HEK293T (cell line): ENCODE results near the gene OST4.
A peak's percentile ranks its signal among the peaks of the same experiment; 100 is the strongest.

Experiments
- CTCF ChIA-PET: fragments of 350-600 bp; formaldehyde crosslinking; extraction: SDS; loops from one replicate; lab custom pipeline; 2021; ENCODE audit warnings: antibody characterized with exemption, inconsistent platforms; lab: Yijun Ruan, JAX
- POLR2A ChIA-PET: fragments of 350-600 bp; formaldehyde crosslinking; extraction: SDS; loops from one replicate; lab custom pipeline; 2020; ENCODE audit warnings: antibody characterized with exemption, inconsistent platforms; lab: Yijun Ruan, JAX
- DNase-seq: peaks from one replicate; pipeline ENCODE4 v3.0.0; 2012; ENCODE audit warnings: mixed read lengths; ENCODE audit errors: extremely low spot score
- ARNT ChIP-seq: fragments of 450-650 bp; IDR thresholded peaks from 2 replicates; pipeline ENCODE4 v1.6.1; 2017; ENCODE audit warnings: mild to moderate bottlenecking
- BHLHE40 ChIP-seq: fragments of 450-650 bp; IDR thresholded peaks from 2 replicates; pipeline ENCODE4 v1.6.1; 2016; ENCODE audit warnings: mild to moderate bottlenecking, moderate library complexity, borderline replicate concordance
- CTBP1 ChIP-seq: fragments of 450-650 bp; IDR thresholded peaks from 2 replicates; pipeline ENCODE4 v1.6.1; 2016; ENCODE audit warnings: borderline replicate concordance
- ELF4 ChIP-seq: fragments of 450-650 bp; IDR thresholded peaks from 2 replicates; pipeline ENCODE4 v1.6.1; 2017; ENCODE audit warnings: antibody characterized with exemption
- FOXA1 ChIP-seq: fragments of 450-650 bp; IDR thresholded peaks from 2 replicates; pipeline ENCODE4 v1.6.1; 2016; ENCODE audit warnings: mild to moderate bottlenecking
- FOXK2 ChIP-seq: fragments of 450-650 bp; IDR thresholded peaks from 2 replicates; pipeline ENCODE4 v1.6.1; 2016; ENCODE audit warnings: mild to moderate bottlenecking
- FOXM1 ChIP-seq: fragments of 450-650 bp; IDR thresholded peaks from 2 replicates; pipeline ENCODE4 v1.6.1; 2017; ENCODE audit warnings: mild to moderate bottlenecking, borderline replicate concordance
- HDGF ChIP-seq: fragments of 450-650 bp; IDR thresholded peaks from 2 replicates; pipeline ENCODE4 v1.6.1; 2017; ENCODE audit warnings: antibody characterized with exemption, borderline replicate concordance
- L3MBTL2 ChIP-seq: fragments of 450-650 bp; conservative IDR thresholded peaks from 2 replicates; pipeline ENCODE4 v1.6.1; 2016; ENCODE audit warnings: mild to moderate bottlenecking
- LEF1 ChIP-seq: fragments of 450-650 bp; IDR thresholded peaks from 2 replicates; pipeline ENCODE4 v1.6.1; 2017; ENCODE audit warnings: mild to moderate bottlenecking, borderline replicate concordance
- NFRKB ChIP-seq: fragments of 450-650 bp; IDR thresholded peaks from 2 replicates; pipeline ENCODE4 v1.6.1; 2016; ENCODE audit warnings: mild to moderate bottlenecking, moderate library complexity
- SP1 ChIP-seq: fragments of 450-650 bp; IDR thresholded peaks from 2 replicates; pipeline ENCODE4 v1.6.1; 2017
- SUZ12 ChIP-seq: fragments of 450-650 bp; IDR thresholded peaks from 2 replicates; pipeline ENCODE4 v1.6.1; 2016; ENCODE audit warnings: mild to moderate bottlenecking
- TARDBP ChIP-seq: fragments of 450-650 bp; IDR thresholded peaks from 2 replicates; pipeline ENCODE4 v1.6.1; 2016
- ZNF384 ChIP-seq: fragments of 450-650 bp; IDR thresholded peaks from 2 replicates; pipeline ENCODE4 v1.6.1; 2016
- TF ChIP-seq, protein P1 (sequence below): fragments of 450-650 bp; IDR thresholded peaks from 2 replicates; pipeline ENCODE4 v1.6.1; 2016

OST4 gene

DNA sequence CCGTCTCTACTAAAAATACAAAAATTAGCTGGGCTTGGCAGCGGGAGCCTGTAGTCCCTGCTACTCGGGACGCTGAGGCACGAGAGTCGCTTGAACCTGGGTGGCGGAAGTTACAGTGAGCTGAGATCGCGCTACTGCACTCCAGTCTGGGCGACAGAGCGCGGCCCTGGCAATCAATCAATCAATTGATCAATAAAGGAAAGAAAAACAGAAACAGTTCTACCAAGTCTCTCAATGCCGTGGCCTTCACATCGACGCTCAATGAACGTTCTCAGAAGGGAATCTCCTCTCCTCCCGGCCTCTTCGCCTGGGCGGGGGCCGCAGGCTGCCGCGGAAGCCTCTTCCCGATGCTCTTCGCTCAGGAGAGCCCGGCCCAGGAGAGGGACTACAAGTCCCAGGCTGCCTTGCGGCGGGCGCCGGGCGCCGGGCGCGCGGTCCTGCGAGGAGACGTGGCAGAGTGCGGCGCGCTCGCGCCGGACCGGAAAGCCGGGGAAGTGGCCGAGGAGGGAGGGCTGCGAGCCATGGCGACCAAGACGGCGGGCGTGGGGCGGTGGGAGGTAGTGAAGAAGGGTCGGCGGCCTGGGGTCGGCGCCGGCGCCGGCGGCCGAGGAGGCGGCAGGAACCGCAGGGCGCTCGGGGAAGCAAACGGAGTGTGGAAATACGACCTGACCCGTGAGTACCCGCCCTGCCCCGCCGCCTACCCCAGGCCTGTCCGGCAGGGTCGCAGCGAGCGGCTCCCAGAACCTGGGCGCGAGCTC is 38.8 kb downstream of the OST4 start, which contains the start of gene TMEM214:
Gene TMEM214, plus strand, starts transcription at position 471 of the 758 bp plus-strand sequence. Its CDS starts 51 bp downstream, at position 522.
- DNase-seq = peak; percentile 93
- no peak for TF ChIP-seq SP1
- TF ChIP-seq TARDBP = peak; percentile 75
- TF ChIP-seq, protein P1, sequence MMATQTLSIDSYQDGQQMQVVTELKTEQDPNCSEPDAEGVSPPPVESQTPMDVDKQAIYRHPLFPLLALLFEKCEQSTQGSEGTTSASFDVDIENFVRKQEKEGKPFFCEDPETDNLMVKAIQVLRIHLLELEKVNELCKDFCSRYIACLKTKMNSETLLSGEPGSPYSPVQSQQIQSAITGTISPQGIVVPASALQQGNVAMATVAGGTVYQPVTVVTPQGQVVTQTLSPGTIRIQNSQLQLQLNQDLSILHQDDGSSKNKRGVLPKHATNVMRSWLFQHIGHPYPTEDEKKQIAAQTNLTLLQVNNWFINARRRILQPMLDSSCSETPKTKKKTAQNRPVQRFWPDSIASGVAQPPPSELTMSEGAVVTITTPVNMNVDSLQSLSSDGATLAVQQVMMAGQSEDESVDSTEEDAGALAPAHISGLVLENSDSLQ = peak; percentile 82
- TF ChIP-seq ELF4 = no peak
- ChIA-PET POLR2A (interaction anchor here (0.8 to 5.1 kb wide), 7 partner anchors 9 to 49 kb away, joined by 3 to 44 read pairs (median 5); partner anchors contain the start of genes AGBL5 and OST4), CTCF (no interaction called here)

DNA sequence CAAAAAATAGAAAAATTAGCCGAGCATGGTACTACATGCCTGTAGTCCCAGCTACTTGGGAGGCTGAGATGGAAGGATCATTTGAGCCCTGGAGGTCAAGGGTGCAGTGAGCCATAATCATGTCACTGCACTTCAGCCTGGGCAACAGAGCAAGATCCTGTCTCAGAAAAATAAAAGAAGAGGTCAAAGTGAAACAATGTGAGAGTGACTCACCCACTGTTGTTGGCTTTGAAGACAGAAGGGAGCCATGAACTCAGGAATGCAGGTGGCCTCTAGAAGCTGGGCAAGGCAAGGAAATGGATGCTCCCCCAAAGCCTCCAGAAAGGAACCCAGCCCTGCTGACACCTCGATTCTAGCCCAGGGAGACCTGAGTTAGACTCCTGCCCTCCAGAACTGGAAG is 42.4 kb downstream of the OST4 start:
- ChIA-PET CTCF (interaction anchor here (0.9 to 1.0 kb wide), 2 partner anchors 12 to 67 kb away, joined by 3 read pairs; no protein-coding TSS in a partner anchor), POLR2A (no interaction called here)
- TF ChIP-seq, protein P1 = no peak
- TF ChIP-seq TARDBP = no peak
- TF ChIP-seq ZNF384 = no peak
- TF ChIP-seq ARNT = no peak
- TF ChIP-seq SP1 = no peak
- no peak for TF ChIP-seq ELF4
- no peak for TF ChIP-seq LEF1
- TF ChIP-seq FOXK2 = no peak
- no peak for TF ChIP-seq SUZ12
- TF ChIP-seq L3MBTL2 = no peak
- no peak for TF ChIP-seq NFRKB
- no peak for TF ChIP-seq FOXM1
- TF ChIP-seq BHLHE40 = no peak
- TF ChIP-seq FOXA1 = no peak
- TF ChIP-seq CTBP1 = no peak
- no peak for TF ChIP-seq HDGF
- no peak for DNase-seq

DNA sequence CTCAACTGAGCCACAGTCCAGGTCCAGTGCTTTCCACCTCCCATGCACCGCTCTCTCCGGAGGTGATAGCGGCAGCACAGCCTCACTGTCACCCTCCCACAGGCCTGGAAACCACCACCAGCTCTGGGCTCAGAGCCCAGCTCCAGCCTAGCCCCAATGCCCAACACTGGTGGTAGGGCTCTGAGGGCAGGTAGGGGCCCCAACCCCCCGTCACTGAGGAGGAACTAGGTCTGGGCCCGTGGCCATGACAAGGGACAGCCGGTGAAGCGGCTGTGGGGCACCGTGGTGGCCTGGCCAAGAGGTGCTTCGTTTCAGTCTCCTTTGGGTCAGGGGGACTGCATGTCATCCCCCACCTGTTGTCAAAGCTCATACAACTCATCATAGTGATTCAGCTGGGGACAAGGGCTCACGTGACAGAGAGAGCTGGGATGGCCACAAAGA is 44.2 kb downstream of the OST4 start:
- TF ChIP-seq FOXM1 (no peak), FOXA1 (no peak), ARNT (no peak), LEF1 (no peak), BHLHE40 (no peak)
- TF ChIP-seq, protein P1 = no peak
- ChIA-PET CTCF (interaction anchor here (0.6 kb wide), 1 partner anchor 168 kb away, joined by 4 read pairs; no protein-coding TSS in a partner anchor), POLR2A (interaction anchor here (1.2 kb wide), 1 partner anchor 24 kb away, joined by 3 read pairs; the partner anchor contains the start of gene AGBL5)
- DNase-seq = no peak

DNA sequence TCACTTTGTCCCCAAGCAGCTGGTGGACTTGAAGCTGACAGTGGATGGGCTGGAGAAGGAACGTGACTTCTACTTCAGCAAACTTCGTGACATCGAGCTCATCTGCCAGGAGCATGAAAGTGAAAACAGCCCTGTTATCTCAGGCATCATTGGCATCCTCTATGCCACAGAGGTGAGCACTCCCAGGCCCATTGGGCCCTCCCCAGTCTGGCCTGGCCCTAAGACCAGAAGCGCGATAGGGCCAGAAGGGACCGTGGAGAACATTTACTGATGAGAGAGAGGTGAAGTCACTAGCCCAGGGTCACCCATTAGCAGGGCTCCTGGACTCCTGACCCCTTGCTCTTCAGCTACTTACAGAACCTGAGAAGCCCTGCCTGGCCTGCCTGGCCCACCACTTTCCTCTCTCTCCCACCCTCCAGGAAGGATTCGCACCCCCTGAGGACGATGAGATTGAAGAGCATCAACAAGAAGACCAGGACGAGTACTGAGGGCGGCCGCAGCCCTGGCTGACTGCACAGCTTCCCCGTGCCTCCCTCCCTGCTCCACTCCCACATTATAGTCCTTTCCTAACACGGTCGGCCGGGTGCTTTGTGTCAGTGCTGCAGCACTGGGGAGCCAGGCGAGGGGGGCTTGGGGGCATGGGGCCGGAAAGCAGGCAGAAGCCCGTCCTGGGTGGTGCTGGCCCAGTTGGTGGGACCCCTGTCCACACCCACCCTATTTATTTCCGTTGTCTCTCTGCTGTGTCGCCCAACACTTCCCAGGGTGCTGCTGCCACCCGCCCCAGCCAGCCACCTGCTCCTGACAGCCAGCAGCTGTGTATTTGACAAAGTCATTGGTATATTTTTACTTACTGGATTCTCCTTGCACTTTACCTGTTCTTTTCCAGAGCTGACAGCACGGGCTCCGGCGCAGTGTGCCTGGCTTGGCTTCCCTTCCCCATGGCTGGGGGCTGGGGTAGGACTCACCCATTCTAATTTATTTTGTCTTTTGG is 45.3 kb downstream of the OST4 start:
- ChIA-PET CTCF (interaction anchor here (0.6 to 1.0 kb wide), 2 partner anchors 9 to 169 kb away, joined by 4 read pairs; no protein-coding TSS in a partner anchor), POLR2A (interaction anchor here (0.8 to 1.6 kb wide), 3 partner anchors 9 to 33 kb away, joined by 3 to 4 read pairs (median 3); no protein-coding TSS in a partner anchor)
- TF ChIP-seq ZNF384 (no peak), LEF1 (no peak), BHLHE40 (no peak)
- no peak for DNase-seq

DNA sequence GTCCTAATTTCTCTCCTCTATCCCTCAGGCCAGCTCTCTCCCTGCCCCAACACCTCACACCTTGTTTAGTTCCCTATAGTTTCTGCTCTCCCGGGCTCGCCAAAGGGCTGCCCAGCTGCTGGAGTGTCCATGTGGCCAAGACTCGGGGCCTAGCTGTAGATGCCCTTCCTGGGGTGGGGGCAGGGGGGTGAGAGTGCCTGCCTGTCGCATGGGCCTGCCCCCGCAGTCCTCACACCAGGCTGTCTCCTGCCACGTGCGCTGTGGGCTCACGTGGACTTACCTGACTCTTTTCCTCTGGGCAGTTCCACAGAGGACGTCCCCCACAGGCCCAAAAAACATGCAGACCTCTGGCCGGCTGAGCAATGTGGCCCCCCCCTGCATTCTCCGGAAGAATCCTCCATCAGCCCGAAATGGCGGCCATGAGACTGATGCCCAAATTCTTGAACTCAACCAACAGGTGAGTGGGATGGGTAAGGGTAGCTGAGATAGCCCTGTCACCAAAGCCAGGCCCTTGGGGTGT is 46.1 kb downstream of the OST4 start:
- ChIA-PET POLR2A (interaction anchor here (0.8 to 1.6 kb wide), 4 partner anchors 9 to 46 kb away, joined by 3 to 4 read pairs (median 3); partner anchors contain the start of gene OST4), CTCF (interaction anchor here (0.9 to 1.0 kb wide), 2 partner anchors 9 to 14 kb away, joined by 3 to 4 read pairs; no protein-coding TSS in a partner anchor)
- TF ChIP-seq CTBP1 = no peak
- TF ChIP-seq TARDBP = no peak
- no peak for TF ChIP-seq ELF4
- no peak for TF ChIP-seq ZNF384
- TF ChIP-seq NFRKB = no peak
- no peak for TF ChIP-seq LEF1
- no peak for TF ChIP-seq FOXK2
- no peak for TF ChIP-seq HDGF
- TF ChIP-seq SP1 = no peak
- no peak for TF ChIP-seq FOXA1
- TF ChIP-seq FOXM1 = no peak
- TF ChIP-seq, protein P1 = no peak
- no peak for TF ChIP-seq SUZ12
- TF ChIP-seq L3MBTL2 = no peak
- TF ChIP-seq ARNT = no peak
- no peak for TF ChIP-seq BHLHE40
- no peak for DNase-seq
